Gastroesophageal sphincter (tissue), 4 donors: ENCODE data around the gene PEX19. TPM values are rescaled to one million over a fixed set of nuclear protein-coding genes. Genes with fewer than 3 reads are reported as not detected.

Experiments
- ATAC-seq: fragments of 150-250 bp; one replicate; pipeline ENCODE4 v1.9.1; 2016; ENCODE audit warnings: mild to moderate bottlenecking, moderate library complexity
- H3K27ac ChIP-seq, 4 donors: fragments of 200-600 bp; sonication (generic) in 3 of 4; 1 replicate in 3 of 4; 2 replicates in 1 of 4; pipeline ENCODE4 v1.5.1; 2016 to 2019
- H3K27me3 ChIP-seq: fragments of 200-600 bp; sonication (generic); one replicate; pipeline ENCODE4 v1.5.1; 2019
- H3K36me3 ChIP-seq, 2 donors: fragments of 200-600 bp; sonication (generic); one replicate each; pipeline ENCODE4 v1.5.1; 2019; ENCODE audit warnings: control low read depth in 1 of 2
- H3K4me1 ChIP-seq, 3 donors: fragments of 200-600 bp; sonication (generic); 1 replicate in 2 of 3; 2 replicates in 1 of 3; pipeline ENCODE4 v1.5.1; 2016 to 2019; ENCODE audit warnings: control low read depth in 2 of 3
- H3K4me3 ChIP-seq, 2 donors: fragments of 200-600 bp; sonication (generic); one replicate each; pipeline ENCODE4 v1.5.1; 2019; ENCODE audit warnings: mild to moderate bottlenecking in 1 of 2, moderate library complexity in 1 of 2
- H3K9me3 ChIP-seq, 3 donors: fragments of 200-600 bp; sonication (generic); one replicate each; pipeline ENCODE4 v1.5.1; 2017 to 2019; ENCODE audit warnings: control low read depth in 2 of 3
- CTCF ChIP-seq, 4 experiments: fragments of 200-600 bp in 2 of 4; fragments of 450-650 bp in 2 of 4; sonication (generic) in 1 of 4; IDR thresholded peaks; one replicate each; pipeline ENCODE4 v1.5.1; 2017 to 2019; ENCODE audit warnings: antibody characterized with exemption in 4 of 4, mild to moderate bottlenecking in 2 of 4, moderate library complexity in 2 of 4
- EP300 ChIP-seq: sonication (generic); formaldehyde crosslinking; IDR thresholded peaks from one replicate; pipeline ENCODE4 v1.6.1; 2017; ENCODE audit warnings: antibody characterized with exemption, mild to moderate bottlenecking
- POLR2A ChIP-seq, 2 donors: fragments of 450-650 bp; IDR thresholded peaks; one replicate each; pipeline ENCODE4 v1.6.1; 2017; ENCODE audit warnings: antibody characterized with exemption in 2 of 2, mild to moderate bottlenecking in 2 of 2, moderate library complexity in 1 of 2
- POLR2AphosphoS5 ChIP-seq: sonication (generic); formaldehyde crosslinking; IDR thresholded peaks from one replicate; pipeline ENCODE4 v1.6.1; 2017; ENCODE audit warnings: antibody characterized with exemption
- WGBS, 2 donors: methylation state at CpG; one replicate each; pipeline ENCODE4 v1.1.5; 2018; ENCODE audit warnings: low coverage in 1 of 2; 5-methylcytosine and 5-hydroxymethylcytosine counted together
- total RNA-seq, 4 donors: library from RNA; depleted of rRNA; stranded (reverse); fragments of >200 nt; gene quantifications; one replicate each; pipeline ENCODE4 v1.1.0, GENCODE V29; 2016

The PEX19 gene, protein sequence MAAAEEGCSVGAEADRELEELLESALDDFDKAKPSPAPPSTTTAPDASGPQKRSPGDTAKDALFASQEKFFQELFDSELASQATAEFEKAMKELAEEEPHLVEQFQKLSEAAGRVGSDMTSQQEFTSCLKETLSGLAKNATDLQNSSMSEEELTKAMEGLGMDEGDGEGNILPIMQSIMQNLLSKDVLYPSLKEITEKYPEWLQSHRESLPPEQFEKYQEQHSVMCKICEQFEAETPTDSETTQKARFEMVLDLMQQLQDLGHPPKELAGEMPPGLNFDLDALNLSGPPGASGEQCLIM
- total RNA-seq: 10 to 100 TPM; 50.0 to 96.8 (median 61.1) TPM

DNA sequence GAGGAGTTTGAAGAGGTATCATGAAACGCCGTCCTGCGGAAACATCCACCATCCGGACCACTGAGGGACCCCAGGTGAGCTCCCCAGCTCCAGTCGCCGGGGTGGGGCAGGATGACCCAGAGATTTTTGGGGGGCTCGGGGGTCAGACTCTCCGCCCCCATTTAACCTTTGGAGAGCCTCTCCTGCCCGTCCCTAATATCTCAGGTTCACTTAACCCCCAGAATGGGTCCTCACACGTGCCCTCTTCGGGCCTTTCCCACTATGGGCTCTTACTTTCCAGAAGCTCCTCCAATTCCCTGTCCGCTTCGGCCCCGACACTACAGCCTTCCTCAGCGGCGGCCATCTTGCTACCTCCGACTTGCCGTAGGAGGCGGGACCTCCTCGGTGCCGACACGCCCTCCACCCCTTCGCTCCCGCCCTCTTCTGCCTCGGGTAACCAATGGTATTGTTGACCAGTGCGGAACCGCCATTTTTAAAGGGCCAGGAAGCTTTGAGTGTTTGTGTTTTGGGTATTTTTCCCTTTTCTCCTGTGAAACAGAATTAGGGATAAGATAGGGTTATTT lies at the start of gene PEX19:
TSS of gene PEX19 (minus strand) at position 352 of the 563 bp plus-strand sequence. CDS start at position 343, 9 bp downstream.
- Histone ChIP-seq H3K27me3 (no peaks in the 10 kb centered on the region), H3K4me1 (peaks cover 0 to 27% (median 12%) of the 10 kb centered on the region in 3 donors), H3K4me3 (peak within 1 kb of the TSS; percentile 68 to 100), H3K36me3 (peaks cover 2 to 53% of the 10 kb centered on the region in 2 donors), H3K9me3 (no peaks in the 10 kb centered on the region), H3K27ac (peak within 1 kb of the TSS; percentile 83 to 94 (median 88))
- peak; percentile 99 for ATAC-seq
- 0% methylated on average over 15 to 23 of the region's 27 CpGs for WGBS, 2 donors
- TF ChIP-seq POLR2AphosphoS5: peak; percentile 98
- TF ChIP-seq POLR2A (IDR thresholded peaks at IDR 0.05): peak; percentile 34 to 69
- no peak for TF ChIP-seq EP300
- TF ChIP-seq CTCF (IDR thresholded peaks at IDR 0.05): peak in 1 of 4 experiments; percentile 3

- Histone ChIP-seq H3K4me1 (no peaks in the 10 kb centered on the region), H3K9me3 (no peaks in the 10 kb centered on the region), H3K27ac (no peak overlapping the region), H3K4me3 (no peak overlapping the region), H3K27me3 (no peaks in the 10 kb centered on the region), H3K36me3 (peaks cover 11 to 100% of the 10 kb centered on the region in 2 donors)
- TF ChIP-seq CTCF (IDR thresholded peaks at IDR 0.05) (no peak), POLR2A (IDR thresholded peaks at IDR 0.05) (no peak), POLR2AphosphoS5 (no peak), EP300 (no peak)
- ATAC-seq: no peak
Measured at GRCh38 chr1:160332516-160332915, 47.6 kb upstream of the PEX19 start.

DNA sequence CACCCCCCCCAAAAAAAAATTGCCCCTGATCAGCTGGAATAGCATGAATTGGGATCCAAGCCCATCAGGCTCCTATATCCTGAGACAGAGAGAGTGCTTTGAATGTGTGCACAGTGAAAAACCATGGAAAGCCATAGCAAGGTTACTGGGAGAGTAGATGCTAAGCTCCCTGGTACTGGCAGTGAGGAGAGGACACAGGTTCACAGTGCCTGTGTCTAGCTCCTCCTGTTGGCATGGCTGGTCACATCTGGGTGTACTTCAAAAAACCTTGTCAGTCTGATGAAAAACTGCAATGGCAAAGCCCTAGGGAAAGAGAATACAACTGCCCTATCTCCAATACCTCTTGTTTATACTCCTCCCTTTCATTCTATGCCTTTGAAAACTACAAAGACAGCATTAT lies 45.2 kb upstream of the PEX19 start:
- Histone ChIP-seq H3K36me3 (peaks cover 11 to 100% of the 10 kb centered on the region in 2 donors), H3K9me3 (no peaks in the 10 kb centered on the region), H3K4me3 (no peak overlapping the region), H3K27me3 (no peaks in the 10 kb centered on the region), H3K27ac (no peak overlapping the region), H3K4me1 (no peaks in the 10 kb centered on the region)
- ATAC-seq: no peak
- TF ChIP-seq CTCF (IDR thresholded peaks at IDR 0.05) (no peak), POLR2AphosphoS5 (no peak), POLR2A (IDR thresholded peaks at IDR 0.05) (no peak), EP300 (no peak)

DNA sequence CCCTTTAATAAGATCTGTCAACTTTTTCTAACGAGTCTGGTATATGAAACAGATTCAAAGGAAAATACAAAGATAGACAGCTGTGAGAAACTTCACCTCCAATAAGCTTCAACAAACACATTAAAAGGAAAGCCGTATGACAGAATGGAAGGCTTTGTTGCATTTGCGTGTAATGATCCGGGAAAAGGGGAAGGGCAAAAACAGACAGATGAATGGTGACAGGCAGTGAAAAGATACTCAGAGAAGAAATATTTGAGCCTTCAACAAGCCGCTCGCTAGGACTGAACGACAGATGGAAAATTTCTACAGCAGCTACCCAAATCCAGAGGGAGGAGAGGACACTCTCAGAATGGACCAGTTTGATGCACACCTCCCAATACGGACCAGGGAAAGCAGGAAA lies 43.3 kb upstream of the PEX19 start:
- H3K27ac ChIP-seq: no peak overlapping the region
- no peak overlapping the region for H3K4me3 ChIP-seq
- WGBS, 2 donors: 56 to 69% methylated on average over 8 of the region's 8 CpGs
- no peaks in the 10 kb centered on the region for H3K9me3 ChIP-seq
- H3K27me3 ChIP-seq: no peaks in the 10 kb centered on the region
- TF ChIP-seq POLR2AphosphoS5 (no peak), POLR2A (IDR thresholded peaks at IDR 0.05) (no peak), EP300 (no peak), CTCF (IDR thresholded peaks at IDR 0.05) (no peak)
- H3K36me3 ChIP-seq: peaks cover 15 to 100% of the 10 kb centered on the region in 2 donors
- no peak for ATAC-seq
- H3K4me1 ChIP-seq: no peaks in the 10 kb centered on the region

DNA sequence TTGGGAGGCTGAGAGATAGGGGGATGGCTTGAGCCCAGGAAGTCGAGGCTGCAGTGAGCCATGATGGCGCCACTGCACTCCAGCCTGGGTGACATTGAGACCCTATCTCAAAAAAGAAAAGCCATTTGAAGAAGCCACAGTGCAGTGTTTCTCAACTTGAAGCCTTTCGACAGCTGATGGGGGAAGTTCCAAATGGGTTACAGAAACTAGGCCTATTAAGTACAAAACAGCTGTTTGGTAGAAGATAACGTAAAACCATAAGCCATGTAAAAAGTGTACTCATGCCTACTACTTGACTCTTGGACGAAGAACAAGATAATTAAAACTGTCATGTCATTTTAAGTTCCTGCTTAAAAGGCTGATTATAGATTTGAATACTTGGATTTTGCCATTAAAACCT lies 41.5 kb upstream of the PEX19 start:
- peaks cover 11 to 99% of the 10 kb centered on the region in 2 donors for H3K36me3 ChIP-seq
- no peak for ATAC-seq

More for the DNA sequence above, 41.5 kb upstream of the PEX19 start:
- TF ChIP-seq CTCF (IDR thresholded peaks at IDR 0.05): no peak
- TF ChIP-seq POLR2AphosphoS5: no peak
- Histone ChIP-seq H3K27me3 (no peaks in the 10 kb centered on the region), H3K4me1 (no peaks in the 10 kb centered on the region), H3K9me3 (no peaks in the 10 kb centered on the region), H3K27ac (no peak overlapping the region), H3K4me3 (no peak overlapping the region)
- 80 to 89% methylated on average over 1 to 3 of the region's 5 CpGs for WGBS, 2 donors
